ENCODE results near the gene NDUFB3.

DNA sequence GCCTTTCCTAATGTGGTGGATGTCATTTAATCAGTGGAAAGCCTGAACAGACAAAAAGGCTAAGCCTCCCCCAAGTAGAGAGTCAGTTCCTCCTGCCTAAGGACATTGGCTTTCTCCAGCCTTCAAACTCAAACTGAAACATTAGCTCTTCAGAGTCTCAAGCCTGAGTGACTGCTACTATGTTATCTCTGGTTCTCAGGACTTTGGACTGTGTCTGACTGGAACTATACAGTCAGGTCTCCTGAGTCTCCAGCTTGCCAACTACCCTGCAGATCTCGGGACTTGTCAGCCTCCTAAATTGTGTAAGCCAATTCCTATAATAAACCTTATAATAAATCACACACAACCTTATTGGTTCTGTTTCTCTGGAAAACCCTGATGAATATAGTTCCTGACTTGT is 12.9 kb upstream of the NDUFB3 start:
- TF ChIP-seq, protein P1, sequence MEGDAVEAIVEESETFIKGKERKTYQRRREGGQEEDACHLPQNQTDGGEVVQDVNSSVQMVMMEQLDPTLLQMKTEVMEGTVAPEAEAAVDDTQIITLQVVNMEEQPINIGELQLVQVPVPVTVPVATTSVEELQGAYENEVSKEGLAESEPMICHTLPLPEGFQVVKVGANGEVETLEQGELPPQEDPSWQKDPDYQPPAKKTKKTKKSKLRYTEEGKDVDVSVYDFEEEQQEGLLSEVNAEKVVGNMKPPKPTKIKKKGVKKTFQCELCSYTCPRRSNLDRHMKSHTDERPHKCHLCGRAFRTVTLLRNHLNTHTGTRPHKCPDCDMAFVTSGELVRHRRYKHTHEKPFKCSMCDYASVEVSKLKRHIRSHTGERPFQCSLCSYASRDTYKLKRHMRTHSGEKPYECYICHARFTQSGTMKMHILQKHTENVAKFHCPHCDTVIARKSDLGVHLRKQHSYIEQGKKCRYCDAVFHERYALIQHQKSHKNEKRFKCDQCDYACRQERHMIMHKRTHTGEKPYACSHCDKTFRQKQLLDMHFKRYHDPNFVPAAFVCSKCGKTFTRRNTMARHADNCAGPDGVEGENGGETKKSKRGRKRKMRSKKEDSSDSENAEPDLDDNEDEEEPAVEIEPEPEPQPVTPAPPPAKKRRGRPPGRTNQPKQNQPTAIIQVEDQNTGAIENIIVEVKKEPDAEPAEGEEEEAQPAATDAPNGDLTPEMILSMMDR (tag by site-specific recombination; IDR thresholded peaks at IDR 0.05), result no peak
- TF ChIP-seq, protein P2, sequence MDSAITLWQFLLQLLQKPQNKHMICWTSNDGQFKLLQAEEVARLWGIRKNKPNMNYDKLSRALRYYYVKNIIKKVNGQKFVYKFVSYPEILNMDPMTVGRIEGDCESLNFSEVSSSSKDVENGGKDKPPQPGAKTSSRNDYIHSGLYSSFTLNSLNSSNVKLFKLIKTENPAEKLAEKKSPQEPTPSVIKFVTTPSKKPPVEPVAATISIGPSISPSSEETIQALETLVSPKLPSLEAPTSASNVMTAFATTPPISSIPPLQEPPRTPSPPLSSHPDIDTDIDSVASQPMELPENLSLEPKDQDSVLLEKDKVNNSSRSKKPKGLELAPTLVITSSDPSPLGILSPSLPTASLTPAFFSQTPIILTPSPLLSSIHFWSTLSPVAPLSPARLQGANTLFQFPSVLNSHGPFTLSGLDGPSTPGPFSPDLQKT (IDR thresholded peaks at IDR 0.05; ENCODE audit: borderline replicate concordance, low read depth, low read length), result no peak
- TF ChIP-seq SP2 (tag by site-specific recombination; IDR thresholded peaks at IDR 0.05), result no peak
- no peak for TF ChIP-seq MZF1 (tag by site-specific recombination; IDR thresholded peaks at IDR 0.05; ENCODE audit: borderline replicate concordance)
- TF ChIP-seq ZNF660 (tag by site-specific recombination; IDR thresholded peaks at IDR 0.05), result no peak
- no peak for TF ChIP-seq TCF7L2 (IDR thresholded peaks at IDR 0.05; ENCODE audit: borderline replicate concordance, low read depth, low read length)

Measured in HEK293 (cell line).